Endothelial cell of umbilical vein (primary cell): ENCODE measurements around the gene BRPF1. TPM values are rescaled to one million over a fixed set of nuclear protein-coding genes. Genes with fewer than 3 reads are reported as not detected.

ENCODE experiments used
- BruUV-seq: library from RNA; stranded (reverse); fragments of 400-500 nt; replicated peaks from 2 replicates; lab custom pipeline; 2021; lab: Mats Ljungman, UMichigan
- CTCF ChIA-PET: fragments of 300-600, 350-600 bp; sonication (Branson Sonifier 250); formaldehyde crosslinking; loops from one replicate; lab custom pipeline; 2021; ENCODE audit warnings: antibody characterized with exemption, inconsistent platforms; lab: Charles Lee
- POLR2A ChIA-PET: fragments of 300-600, 350-600 bp; sonication (Branson Sonifier 250); formaldehyde crosslinking; loops from one replicate; lab custom pipeline; 2021; ENCODE audit warnings: antibody characterized with exemption, inconsistent platforms; lab: Charles Lee
- DNase-seq: peaks from one replicate; pipeline ENCODE4 v3.0.0-alpha.2; 2011; ENCODE audit warnings: low read depth, low spot score
- FAIRE-seq: peaks from 2 replicates; lab custom pipeline; 2011; peaks lifted over from hg19 to GRCh38; lab: Jason Lieb, UNC
- H2AFZ ChIP-seq: 2 replicates; pipeline ENCODE4 v1.6.0; 2012; ENCODE audit warnings: low read depth, low read length, control low read depth, inconsistent platforms
- H3K27ac ChIP-seq: 2 replicates; pipeline ENCODE4 v1.5.1; 2011; ENCODE audit warnings: low read depth, mild to moderate bottlenecking, control low read depth, low read length, moderate library complexity; ENCODE audit not compliant: insufficient read depth
- H3K27me3 ChIP-seq, 2 experiments: 2 replicates each; pipeline versions ENCODE4 v1.6.0 to v1.6.1; 2011; ENCODE audit warnings: low read length in 2 of 2, mixed read lengths in 1 of 2; ENCODE audit not compliant: control insufficient read depth in 2 of 2, insufficient read depth in 2 of 2
- H3K36me3 ChIP-seq, 2 experiments: 2 replicates in 1 of 2; 3 replicates in 1 of 2; pipeline ENCODE4 v1.5.1; 2011; ENCODE audit warnings: low read length in 2 of 2, mild to moderate bottlenecking in 1 of 2, moderate library complexity in 1 of 2; ENCODE audit not compliant: control insufficient read depth in 2 of 2, insufficient read depth in 2 of 2; ENCODE audit errors: extremely low read depth in 1 of 2
- H3K4me1 ChIP-seq: 3 replicates; pipeline ENCODE4 v1.5.1; 2011; ENCODE audit warnings: mild to moderate bottlenecking, low read length; ENCODE audit not compliant: control insufficient read depth, insufficient read depth; ENCODE audit errors: extremely low read depth
- H3K4me2 ChIP-seq: 2 replicates; pipeline ENCODE4 v1.6.1; 2011; ENCODE audit warnings: low read length, control low read depth, mixed read lengths; ENCODE audit not compliant: insufficient read depth
- H3K4me3 ChIP-seq, 3 experiments: fragments of 200-600 bp in 1 of 3; sonication (generic), shearing (Covaris generic) in 1 of 3; replicated peaks in 1 of 3; 2 replicates each; pipeline ENCODE4 v1.5.1; 2011 to 2016; ENCODE audit warnings: control low read depth in 3 of 3, low read length in 3 of 3, mild to moderate bottlenecking in 2 of 3, inconsistent platforms in 1 of 3, low read depth in 1 of 3, moderate library complexity in 1 of 3; ENCODE audit not compliant: insufficient read depth in 1 of 3
- H3K79me2 ChIP-seq: 2 replicates; pipeline ENCODE4 v1.6.0; 2012; ENCODE audit warnings: low read length, inconsistent platforms; ENCODE audit not compliant: control insufficient read depth, insufficient read depth
- H3K9ac ChIP-seq: replicated peaks from 2 replicates; pipeline ENCODE3; 2011; ENCODE audit warnings: low read length, control low read depth; ENCODE audit not compliant: insufficient read depth; ENCODE audit errors: extremely low read depth
- H3K9me1 ChIP-seq: replicated peaks from 3 replicates; pipeline ENCODE4 v1.6.0; 2011; ENCODE audit warnings: mild to moderate bottlenecking, low read length; ENCODE audit not compliant: control insufficient read depth, insufficient read depth; ENCODE audit errors: extremely low read depth
- H3K9me3 ChIP-seq: replicated peaks from 2 replicates; pipeline ENCODE4 v1.5.1; 2012; ENCODE audit warnings: low read length, inconsistent platforms; ENCODE audit not compliant: control insufficient read depth, insufficient read depth
- H4K20me1 ChIP-seq: replicated peaks from 2 replicates; pipeline ENCODE3; 2011; ENCODE audit warnings: mild to moderate bottlenecking, low read length; ENCODE audit not compliant: control insufficient read depth, insufficient read depth; ENCODE audit errors: extremely low read depth
- EZH2 ChIP-seq: IDR thresholded peaks from 2 replicates; pipeline ENCODE4 v1.6.1; 2012; ENCODE audit warnings: borderline replicate concordance, low read depth, mild to moderate bottlenecking, moderate library complexity, low read length, inconsistent platforms; ENCODE audit not compliant: severe bottlenecking
- FOS ChIP-seq: IDR thresholded peaks from 2 replicates; pipeline ENCODE4 v1.6.1; 2011; ENCODE audit warnings: mild to moderate bottlenecking, low read length, moderate library complexity, borderline replicate concordance; ENCODE audit not compliant: insufficient read depth
- GATA2 ChIP-seq: IDR thresholded peaks from 2 replicates; pipeline ENCODE4 v1.7.0; 2011; ENCODE audit warnings: low read depth, mild to moderate bottlenecking, moderate library complexity, mixed read lengths, low read length; ENCODE audit not compliant: insufficient read length, insufficient read depth
- JUN ChIP-seq: IDR thresholded peaks from 2 replicates; pipeline ENCODE4 v1.6.1; 2011; ENCODE audit warnings: borderline replicate concordance, low read depth; ENCODE audit not compliant: insufficient read length, insufficient read depth
- MAX ChIP-seq: IDR thresholded peaks from 2 replicates; pipeline ENCODE4 v1.6.1; 2011; ENCODE audit not compliant: insufficient read depth, insufficient read length
- MYC ChIP-seq: IDR thresholded peaks from one replicate; pipeline ENCODE4 v1.6.1; 2011; ENCODE audit warnings: mild to moderate bottlenecking, low read depth, low read length
- POLR2A ChIP-seq: IDR thresholded peaks from 2 replicates; pipeline ENCODE4 v1.6.1; 2012; ENCODE audit warnings: low read depth, mild to moderate bottlenecking, control low read depth, low read length
- POLR2AphosphoS5 ChIP-seq: IDR thresholded peaks from 2 replicates; pipeline ENCODE4 v1.6.1; 2012; ENCODE audit warnings: low read depth, mild to moderate bottlenecking, control low read depth, low read length, moderate library complexity; ENCODE audit not compliant: insufficient read depth
- dilution Hi-C: fragments of 300-500 bp; cut with MboI; formaldehyde crosslinking; loops from one replicate; pipeline ENCODE4 v1.15.0; 2019; ENCODE audit warnings: low sequenced_read_pairs; ENCODE audit not compliant: extremely low pct_ligation_motif_present
- intact Hi-C: fragments of 100-400 bp; cut with micrococcal nuclease; formaldehyde crosslinking; loops from one replicate; pipeline ENCODE4 v1.10.0; 2022
- polyA plus RNA-seq, 4 experiments: library from polyadenylated mRNA; depleted of rRNA in 3 of 4; stranded (reverse) in 3 of 4; unstranded in 1 of 4; fragments of >200 nt; gene quantifications; 2 replicates each; pipeline versions ENCODE4 v1.2.1 to v1.2.3, GENCODE V29; 2011 to 2012; ENCODE audit warnings: missing spikeins in 1 of 4
- total RNA-seq: library from RNA; stranded (reverse); gene quantifications from 2 replicates; pipeline ENCODE4 v1.2.3, GENCODE V29; 2021
- TF ChIP-seq, protein P1 (sequence below), 2 donors: IDR thresholded peaks; 1 replicate in 1 of 2; 2 replicates in 1 of 2; pipeline ENCODE4 v1.5.1; 2011; ENCODE audit warnings: low read length in 2 of 2, mild to moderate bottlenecking in 2 of 2, moderate library complexity in 2 of 2, control low read depth in 1 of 2, inconsistent platforms in 1 of 2, low read depth in 1 of 2; ENCODE audit not compliant: insufficient read depth in 1 of 2; ENCODE audit errors: extremely low read depth in 1 of 2

Gene BRPF1
- total and polyA plus RNA-seq, 2 donors (not counting 3 experiments of a cell fraction or from before 2014, with no cell fraction given): 12.5 to 26.2 TPM

- Histone ChIP-seq H3K9me3 (no peaks in the 10 kb centered on the region), H3K27ac (no peak overlapping the region), H3K4me2 (no peak overlapping the region), H2AFZ (no peak overlapping the region), H4K20me1 (no peaks in the 10 kb centered on the region), H3K27me3 (no peaks in the 10 kb centered on the region), H3K9ac (no peak overlapping the region), H3K4me1 (no peaks in the 10 kb centered on the region), H3K9me1 (no peaks in the 10 kb centered on the region), H3K4me3 (no peak overlapping the region), H3K79me2 (no peaks in the 10 kb centered on the region), H3K36me3 (peaks cover 0 to 27% of the 10 kb centered on the region in 2 experiments)
- no peak for DNase-seq
- intact Hi-C loops (no loop called here), dilution Hi-C loops (no loop called here)
- ChIA-PET POLR2A (no interaction called here), CTCF (interaction anchor here (1.4 kb wide), 1 partner anchor 10 kb away, joined by 5 read pairs; no protein-coding TSS in a partner anchor)
- no TSS peak for BruUV-seq
- FAIRE-seq: no peak
- TF ChIP-seq MYC (no peak), MAX (no peak), EZH2 (no peak), POLR2A (no peak), JUN (no peak), GATA2 (no peak), POLR2AphosphoS5 (no peak), FOS (no peak)
- TF ChIP-seq, protein P1, sequence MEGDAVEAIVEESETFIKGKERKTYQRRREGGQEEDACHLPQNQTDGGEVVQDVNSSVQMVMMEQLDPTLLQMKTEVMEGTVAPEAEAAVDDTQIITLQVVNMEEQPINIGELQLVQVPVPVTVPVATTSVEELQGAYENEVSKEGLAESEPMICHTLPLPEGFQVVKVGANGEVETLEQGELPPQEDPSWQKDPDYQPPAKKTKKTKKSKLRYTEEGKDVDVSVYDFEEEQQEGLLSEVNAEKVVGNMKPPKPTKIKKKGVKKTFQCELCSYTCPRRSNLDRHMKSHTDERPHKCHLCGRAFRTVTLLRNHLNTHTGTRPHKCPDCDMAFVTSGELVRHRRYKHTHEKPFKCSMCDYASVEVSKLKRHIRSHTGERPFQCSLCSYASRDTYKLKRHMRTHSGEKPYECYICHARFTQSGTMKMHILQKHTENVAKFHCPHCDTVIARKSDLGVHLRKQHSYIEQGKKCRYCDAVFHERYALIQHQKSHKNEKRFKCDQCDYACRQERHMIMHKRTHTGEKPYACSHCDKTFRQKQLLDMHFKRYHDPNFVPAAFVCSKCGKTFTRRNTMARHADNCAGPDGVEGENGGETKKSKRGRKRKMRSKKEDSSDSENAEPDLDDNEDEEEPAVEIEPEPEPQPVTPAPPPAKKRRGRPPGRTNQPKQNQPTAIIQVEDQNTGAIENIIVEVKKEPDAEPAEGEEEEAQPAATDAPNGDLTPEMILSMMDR (IDR thresholded peaks at IDR 0.05; ENCODE audit: extremely low read depth in 1 of 2, insufficient read depth in 1 of 2, low read depth in 1 of 2, low read length in 2 of 2): no peak
Observed at GRCh38 chr3:9697892-9698291, 33.6 kb upstream of the BRPF1 start.
